HG03060 (cell line): Measurements from ENCODE around the gene ZNF143.
"Not testable (repeated sequence)": the region's sequence is repeated elsewhere in the genome, so short reads cannot be mapped to it uniquely, and the experiment has no call there.

Experiments
- ATAC-seq: cut with Tn5 transposase; IDR thresholded peaks from one replicate; pipeline ENCODE4 v1.9.1; 2021; ENCODE audit warnings: low read depth, moderate number of reproducible peaks; ENCODE audit not compliant: unreplicated experiment

Gene ZNF143

DNA sequence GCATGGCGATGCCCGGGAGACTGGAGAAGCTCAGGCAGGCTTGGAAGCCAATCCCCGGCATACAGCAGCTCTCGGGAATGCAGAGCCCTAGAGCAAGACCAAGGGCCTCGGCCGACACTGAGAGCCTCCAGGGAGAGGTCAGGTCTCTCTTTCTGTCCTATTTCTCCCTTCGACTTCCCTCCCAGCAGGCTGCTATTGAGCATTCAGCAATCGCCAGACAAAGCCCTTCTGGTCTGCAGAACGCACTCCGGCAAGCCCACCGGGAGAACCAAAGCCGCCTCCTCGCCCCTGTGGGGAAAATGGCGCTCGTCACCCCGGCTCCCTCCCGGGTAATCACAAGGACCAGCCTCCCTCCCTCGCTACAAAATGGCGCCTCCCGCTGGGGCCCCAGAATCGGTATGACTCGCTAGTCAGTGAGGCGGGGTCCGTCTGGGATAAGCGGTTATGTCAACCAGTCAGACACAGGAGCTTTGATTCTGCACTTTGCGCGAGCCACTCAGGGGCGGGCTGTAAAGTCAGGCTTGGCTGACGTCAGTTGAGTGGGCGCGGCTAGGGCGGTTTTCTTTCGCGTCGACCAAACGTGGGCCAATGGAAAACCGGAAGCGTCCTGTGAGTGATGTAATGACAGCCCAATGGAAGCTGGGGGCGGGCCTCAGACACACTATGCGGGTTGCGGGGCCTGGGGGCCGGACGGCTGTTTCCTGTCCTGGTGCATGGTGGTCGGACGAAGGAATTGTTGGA lies at the start of gene ZNF143:
Gene ZNF143 (plus strand): TSS at position 691 of the 741 bp plus-strand sequence. CDS start 10,297 bp downstream, outside the sequence.
- peak; percentile 85 for ATAC-seq

- ATAC-seq, result no peak
These were observed 32.1 kb upstream of the ZNF143 start for GRCh38 chr11:9428706-9429105.

DNA sequence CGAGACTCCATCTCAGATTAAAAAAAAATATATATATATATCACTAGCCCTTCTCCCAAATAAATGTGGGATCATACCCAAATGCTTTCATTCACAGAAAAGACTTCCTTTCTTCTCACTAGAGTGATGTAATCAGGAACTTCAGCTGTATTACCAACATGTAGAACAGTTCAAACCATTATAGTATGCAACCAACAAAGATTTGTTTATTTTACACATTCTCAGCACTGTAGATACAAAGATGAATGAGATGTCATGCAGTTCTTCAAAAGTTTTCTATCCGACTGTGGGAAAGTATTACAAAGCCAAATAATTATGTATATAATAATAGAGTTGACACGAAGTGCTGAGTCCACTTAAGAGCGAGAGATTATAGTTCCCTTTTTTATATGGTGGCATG lies 22.2 kb upstream of the ZNF143 start:
- no peak for ATAC-seq

DNA sequence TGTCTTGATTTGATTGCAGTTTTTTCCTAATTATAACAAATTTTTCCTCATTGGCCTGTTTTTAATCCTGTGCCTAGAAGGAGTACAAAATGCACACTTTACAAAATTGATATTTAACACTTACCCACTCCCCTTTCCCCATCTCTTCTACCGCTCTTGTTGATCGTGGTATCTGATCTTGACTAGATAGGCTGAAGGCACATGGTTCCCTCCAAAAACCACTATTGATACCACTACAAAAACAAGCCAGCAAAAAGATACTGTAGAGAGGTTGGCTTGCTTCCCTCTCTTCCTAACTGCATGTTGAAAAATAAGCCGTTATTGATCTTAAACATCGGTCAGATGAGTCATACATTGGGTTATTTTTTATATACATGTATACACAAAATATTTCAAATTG lies 14.6 kb upstream of the ZNF143 start:
- ATAC-seq, result no peak

- no peak for ATAC-seq
These were observed 12.0 kb upstream of the ZNF143 start for GRCh38 chr11:9448576-9449352.

- not testable (repeated sequence) for ATAC-seq
These were observed 8.8 kb upstream of the ZNF143 start for GRCh38 chr11:9452023-9452422.

GRCh38 chr11:9455722-9456121 lies 5.1 kb upstream of the ZNF143 start:
- no peak for ATAC-seq

DNA sequence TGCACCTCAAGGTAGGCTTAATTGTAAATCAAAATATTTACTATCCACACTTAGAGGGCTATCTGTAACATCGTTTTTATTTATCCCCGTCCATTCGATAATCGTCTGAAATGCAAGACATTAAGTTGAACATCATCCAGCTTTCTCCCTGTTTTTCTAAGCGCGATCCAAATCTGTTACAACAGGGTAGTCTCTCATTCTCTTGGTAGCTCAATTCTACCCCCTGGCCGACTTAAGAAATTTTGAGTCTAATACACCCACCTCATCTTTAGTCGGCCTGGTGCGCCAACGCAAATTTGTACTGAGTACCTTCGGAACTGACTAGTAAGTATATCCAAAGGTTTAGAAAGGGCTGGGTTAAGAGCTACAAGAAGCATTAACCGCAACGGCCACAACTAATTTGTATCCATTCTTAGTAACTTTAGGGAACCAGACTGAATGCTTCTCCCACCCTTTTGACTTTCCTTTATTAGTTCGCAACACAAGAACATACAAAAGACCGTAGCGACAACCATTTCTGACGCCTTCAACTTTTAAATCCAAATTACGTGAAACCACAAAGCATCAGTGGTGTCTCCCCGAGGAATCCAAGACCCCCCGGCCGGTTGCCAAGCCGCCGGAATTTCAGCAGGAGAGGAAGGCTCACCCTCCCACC lies 1.0 kb upstream of the ZNF143 start:
- no peak for ATAC-seq

GRCh38 chr11:9461063-9461759 lies 399 bp downstream of the ZNF143 start:
- ATAC-seq, result peak; percentile 31

DNA sequence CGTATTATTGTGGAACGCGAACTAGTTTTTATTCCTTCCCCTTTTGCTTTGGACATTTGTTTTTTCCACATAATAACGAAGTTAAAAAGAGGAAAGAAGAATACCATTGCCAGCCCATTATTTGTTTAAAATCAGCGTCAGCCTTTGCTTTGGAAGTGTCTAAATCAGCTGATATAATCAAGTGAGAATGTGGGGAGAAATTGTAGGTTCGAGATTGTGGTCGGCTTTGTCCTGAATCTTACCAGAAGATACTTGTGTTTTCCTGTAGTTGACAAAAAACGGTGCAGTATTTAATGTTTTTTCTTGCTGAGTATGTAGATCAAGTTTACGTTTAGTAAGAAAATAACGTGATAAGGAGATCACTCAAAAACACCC lies 935 bp downstream of the ZNF143 start:
- no peak for ATAC-seq

DNA sequence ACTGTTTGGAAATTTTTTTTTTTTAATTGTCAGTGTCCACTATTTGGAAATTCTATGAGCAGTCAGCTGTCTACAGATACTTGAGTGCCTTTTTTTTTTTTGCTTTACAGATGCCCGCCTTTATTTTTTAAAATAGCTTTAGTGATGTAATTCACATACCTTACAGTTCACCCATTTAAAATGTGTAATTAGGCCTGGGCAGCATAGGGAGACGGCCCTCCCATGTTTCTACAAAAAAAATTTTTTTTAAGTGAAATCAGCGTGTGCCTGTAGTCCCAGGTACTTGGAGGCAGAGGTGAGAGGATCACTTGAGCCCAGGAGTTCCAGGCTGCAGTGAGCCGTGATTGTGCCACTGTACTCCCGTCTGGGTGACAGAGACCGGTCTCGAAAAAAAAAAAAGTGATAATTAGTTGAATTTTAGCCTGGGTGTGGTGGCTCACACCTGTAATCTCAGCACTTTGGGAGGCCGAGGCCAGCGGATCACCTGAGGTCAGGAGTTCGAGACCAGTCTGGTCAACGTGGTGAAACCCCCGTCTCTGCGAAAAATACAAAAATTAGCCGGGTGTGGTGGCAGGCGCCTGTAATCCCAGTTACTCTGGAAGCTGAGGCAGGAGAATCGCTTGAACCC lies 1.5 kb downstream of the ZNF143 start:
- ATAC-seq, result no peak

DNA sequence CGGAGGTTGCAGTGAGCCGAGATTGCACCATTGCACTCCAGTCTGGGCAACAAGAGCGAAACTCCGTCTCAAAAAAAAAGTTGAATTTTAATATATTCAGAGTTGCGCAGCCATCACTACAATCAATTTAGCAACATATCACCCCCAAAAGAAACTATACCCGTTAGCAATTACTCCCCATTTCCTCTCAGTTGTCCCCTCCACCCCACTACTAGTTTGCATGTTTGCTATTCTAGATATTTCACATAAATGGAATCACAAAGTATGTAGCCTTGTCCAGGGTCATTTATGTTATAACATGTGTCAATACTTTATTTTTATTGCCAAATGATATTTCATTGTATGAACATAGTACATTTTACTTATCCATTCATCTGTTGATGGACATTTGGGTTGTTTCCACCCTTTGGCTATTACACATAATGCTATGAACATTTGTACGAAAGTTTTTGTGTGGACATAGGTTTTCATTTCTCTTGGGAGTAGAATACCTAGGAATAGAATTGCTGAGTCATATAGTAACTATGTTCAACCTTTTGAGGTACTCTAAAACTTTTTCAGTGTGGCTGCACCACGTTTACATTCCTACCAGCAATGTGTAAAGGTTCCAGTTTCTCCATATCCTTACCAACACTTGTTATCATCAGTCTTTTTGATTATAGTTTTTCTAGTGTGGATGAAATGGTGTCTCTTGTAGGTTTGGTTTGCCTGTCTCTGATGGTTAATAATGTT lies 2.2 kb downstream of the ZNF143 start:
- no peak for ATAC-seq

DNA sequence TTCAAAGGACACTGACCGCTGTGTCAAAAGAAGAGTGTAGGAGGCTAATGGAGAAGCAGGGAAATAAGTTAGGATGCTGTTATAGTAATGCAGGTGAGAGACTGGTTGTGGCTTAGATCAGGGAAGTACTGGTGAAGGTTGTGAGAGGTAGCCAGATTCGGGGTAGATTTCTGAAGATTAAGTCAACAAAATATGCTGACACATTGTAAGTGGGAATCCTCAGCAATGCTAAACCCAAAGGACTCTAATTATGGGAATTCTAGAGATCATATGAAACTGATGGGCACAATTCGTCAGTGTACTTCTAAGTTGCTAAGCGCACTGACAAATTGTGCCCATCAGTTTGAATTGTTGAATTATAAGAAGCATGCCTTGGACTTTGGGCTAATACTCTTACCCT lies 10.0 kb downstream of the ZNF143 start:
- ATAC-seq, result no peak

GRCh38 chr11:9473408-9473807 lies 12.6 kb downstream of the ZNF143 start:
- ATAC-seq, result no peak

- ATAC-seq, result no peak
These were observed 19.1 kb downstream of the ZNF143 start for GRCh38 chr11:9479899-9480298.

GRCh38 chr11:9489080-9489765 lies 28.4 kb downstream of the ZNF143 start:
- ATAC-seq, result no peak

GRCh38 chr11:9490376-9490775 lies 29.6 kb downstream of the ZNF143 start:
- no peak for ATAC-seq

GRCh38 chr11:9493492-9493891 lies 32.7 kb downstream of the ZNF143 start:
- no peak for ATAC-seq

GRCh38 chr11:9494316-9494715 lies 33.5 kb downstream of the ZNF143 start:
- no peak for ATAC-seq
